Medulla oblongata (tissue), 1 donor: ENCODE results near the gene SLAMF6.
"Not testable (repeated sequence)": the region's sequence is repeated elsewhere in the genome, so short reads cannot be mapped to it uniquely, and the experiment has no call there.

Experiments
- DNase-seq: peaks from one replicate; pipeline ENCODE4 v3.0.0-alpha.2; 2015; ENCODE audit errors: extremely low spot score

SLAMF6 gene

GRCh38 chr1:160542303-160542945, 19.4 kb upstream of the SLAMF6 start:
- no peak for DNase-seq

- DNase-seq, result no peak
Measured at GRCh38 chr1:160541622-160542302, 18.7 kb upstream of the SLAMF6 start.

GRCh38 chr1:160540859-160541233, 17.8 kb upstream of the SLAMF6 start:
- DNase-seq, result no peak

- peak; percentile 41 for DNase-seq
Measured at GRCh38 chr1:160539990-160540858, 17.2 kb upstream of the SLAMF6 start.

- no peak for DNase-seq
Measured at GRCh38 chr1:160539684-160539989, 16.6 kb upstream of the SLAMF6 start.

- no peak for DNase-seq
Measured at GRCh38 chr1:160538985-160539651, 16.1 kb upstream of the SLAMF6 start.

GRCh38 chr1:160537714-160538665, 14.9 kb upstream of the SLAMF6 start:
- DNase-seq, result no peak

GRCh38 chr1:160534823-160535605, 12.0 kb upstream of the SLAMF6 start:
- no peak for DNase-seq

- not testable (repeated sequence) for DNase-seq
Measured at GRCh38 chr1:160532557-160532813, 9.4 kb upstream of the SLAMF6 start.

- not testable (repeated sequence) for DNase-seq
Measured at GRCh38 chr1:160531809-160532556, 8.9 kb upstream of the SLAMF6 start.

GRCh38 chr1:160529401-160529952, 6.4 kb upstream of the SLAMF6 start:
- DNase-seq, result not testable (repeated sequence)

- not testable (repeated sequence) for DNase-seq
Measured at GRCh38 chr1:160523789-160524188, 734 bp upstream of the SLAMF6 start.

- no peak for DNase-seq
Measured at GRCh38 chr1:160522136-160522535, 919 bp downstream of the SLAMF6 start.

GRCh38 chr1:160521554-160521953, 1.5 kb downstream of the SLAMF6 start:
- no peak for DNase-seq

- no peak for DNase-seq
Measured at GRCh38 chr1:160520999-160521398, 2.1 kb downstream of the SLAMF6 start.

- no peak for DNase-seq
Measured at GRCh38 chr1:160520582-160520981, 2.5 kb downstream of the SLAMF6 start.

- no peak for DNase-seq
Measured at GRCh38 chr1:160519642-160520435, 3.2 kb downstream of the SLAMF6 start.

- DNase-seq, result not testable (repeated sequence)
Measured at GRCh38 chr1:160517519-160517918, 5.5 kb downstream of the SLAMF6 start.

GRCh38 chr1:160515908-160516307, 7.1 kb downstream of the SLAMF6 start:
- DNase-seq, result not testable (repeated sequence)
